ENCODE data around the gene CASZ1. TPM values are rescaled to one million over a fixed set of nuclear protein-coding genes. Genes with fewer than 3 reads are reported as not detected.

The CASZ1 gene
- total RNA-seq, 1 experiment from 2014 or later: 2.3 TPM

DNA sequence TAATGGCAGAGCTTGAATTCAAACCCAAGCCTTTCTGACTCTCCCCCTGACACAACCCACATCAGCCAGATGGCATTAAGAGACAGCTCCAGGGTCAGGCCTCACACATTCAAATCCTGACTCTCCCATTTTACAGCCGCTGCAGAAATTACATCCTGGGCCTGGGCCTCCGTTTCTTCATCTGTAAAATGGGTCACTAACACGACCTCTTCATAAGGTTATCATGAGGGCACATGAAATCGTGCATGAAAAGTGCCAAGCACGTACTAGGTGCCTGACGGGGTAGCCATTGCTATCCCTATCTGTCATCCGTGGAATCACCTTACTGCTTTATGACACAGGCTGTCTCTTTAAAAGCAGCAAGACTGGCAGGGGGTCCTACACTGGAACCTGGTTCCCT, 19.8 kb upstream of the CASZ1 start:
- H3K27ac ChIP-seq: no peak overlapping the region
- no peak for DNase-seq
- H3K4me1 ChIP-seq: no peaks in the 10 kb centered on the region
- peaks cover 35% of the 10 kb centered on the region for H3K27me3 ChIP-seq
- no peaks in the 10 kb centered on the region for H3K9me3 ChIP-seq (replicated peaks)
- H3K36me3 ChIP-seq: no peaks in the 10 kb centered on the region
- H3K4me3 ChIP-seq: no peak overlapping the region

GRCh38 chr1:10815858-10816195, 19.4 kb upstream of the CASZ1 start:
- Histone ChIP-seq H3K36me3 (no peaks in the 10 kb centered on the region), H3K9me3 (replicated peaks) (no peaks in the 10 kb centered on the region), H3K4me1 (no peaks in the 10 kb centered on the region), H3K27ac (no peak overlapping the region), H3K27me3 (peaks cover 35% of the 10 kb centered on the region), H3K4me3 (no peak overlapping the region)
- no peak for DNase-seq

GRCh38 chr1:10814976-10815857, 18.8 kb upstream of the CASZ1 start:
- Histone ChIP-seq H3K27me3 (peaks cover 35% of the 10 kb centered on the region), H3K36me3 (no peaks in the 10 kb centered on the region), H3K9me3 (replicated peaks) (no peaks in the 10 kb centered on the region), H3K27ac (no peak overlapping the region), H3K4me3 (no peak overlapping the region), H3K4me1 (no peaks in the 10 kb centered on the region)
- DNase-seq: no peak

- Histone ChIP-seq H3K36me3 (no peaks in the 10 kb centered on the region), H3K4me1 (no peaks in the 10 kb centered on the region), H3K4me3 (no peak overlapping the region), H3K27ac (no peak overlapping the region), H3K27me3 (peaks cover 35% of the 10 kb centered on the region), H3K9me3 (replicated peaks) (no peaks in the 10 kb centered on the region)
- no peak for DNase-seq
Measured at GRCh38 chr1:10814312-10814711, 17.9 kb upstream of the CASZ1 start.

- H3K27me3 ChIP-seq: peaks cover 35% of the 10 kb centered on the region
- DNase-seq: no peak
- H3K4me3 ChIP-seq: no peak overlapping the region
- H3K4me1 ChIP-seq: no peaks in the 10 kb centered on the region
- no peak overlapping the region for H3K27ac ChIP-seq
- H3K9me3 ChIP-seq (replicated peaks): no peaks in the 10 kb centered on the region
- H3K36me3 ChIP-seq: no peaks in the 10 kb centered on the region
Measured at GRCh38 chr1:10813799-10814198, 17.4 kb upstream of the CASZ1 start.

DNA sequence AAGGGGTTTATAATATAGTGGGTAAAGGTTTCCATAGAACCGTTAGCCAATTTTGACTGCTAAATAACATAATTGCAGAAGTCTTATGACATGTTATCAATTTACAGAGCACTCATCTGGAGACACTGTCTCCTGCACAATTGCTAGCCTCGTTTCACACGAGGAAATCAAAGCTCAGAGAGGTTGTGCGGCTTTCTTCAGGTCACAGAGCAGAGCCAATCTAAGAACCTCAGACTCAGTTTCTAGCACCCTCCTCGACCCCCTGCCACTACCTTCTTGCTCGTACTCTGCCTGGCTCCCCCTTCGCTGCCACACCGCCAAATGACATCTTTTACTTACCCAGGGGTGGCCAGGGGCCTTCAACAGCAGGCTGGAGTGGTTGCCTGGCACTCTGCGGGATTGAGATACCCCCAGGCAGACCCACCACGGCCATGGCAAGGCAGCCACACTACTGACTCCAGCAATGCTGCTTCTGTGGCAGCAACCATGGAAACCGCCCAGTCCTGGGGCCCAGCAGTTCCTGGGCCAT, 16.0 kb upstream of the CASZ1 start:
- no peak overlapping the region for H3K4me3 ChIP-seq
- H3K27me3 ChIP-seq: peaks cover 33% of the 10 kb centered on the region
- H3K4me1 ChIP-seq: no peaks in the 10 kb centered on the region
- no peak overlapping the region for H3K27ac ChIP-seq
- no peak for DNase-seq
- H3K9me3 ChIP-seq (replicated peaks): no peaks in the 10 kb centered on the region
- no peaks in the 10 kb centered on the region for H3K36me3 ChIP-seq

DNA sequence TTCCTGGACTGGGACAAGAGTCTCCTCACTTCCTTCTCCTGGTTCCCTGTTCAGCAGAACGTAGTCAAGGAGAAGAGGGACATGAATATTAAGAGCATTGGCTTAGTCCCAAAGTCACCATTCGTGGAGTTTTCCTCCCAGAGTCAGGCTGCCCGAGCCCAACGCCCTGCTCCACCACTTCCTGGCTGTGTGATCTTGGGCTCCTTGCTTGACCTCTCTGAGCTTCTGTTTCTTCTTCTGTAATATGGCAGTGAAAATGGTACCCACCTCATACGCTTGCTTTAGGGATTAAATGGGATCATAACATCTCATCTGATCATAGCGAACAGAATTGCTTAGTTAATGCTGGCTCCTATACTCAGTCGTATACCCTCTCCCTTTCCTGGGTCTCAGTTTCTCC, 12.0 kb upstream of the CASZ1 start:
- H3K27ac ChIP-seq: no peak overlapping the region
- H3K36me3 ChIP-seq: no peaks in the 10 kb centered on the region
- DNase-seq: no peak
- peaks cover 20% of the 10 kb centered on the region for H3K27me3 ChIP-seq
- H3K9me3 ChIP-seq (replicated peaks): no peaks in the 10 kb centered on the region
- no peaks in the 10 kb centered on the region for H3K4me1 ChIP-seq
- no peak overlapping the region for H3K4me3 ChIP-seq

DNA sequence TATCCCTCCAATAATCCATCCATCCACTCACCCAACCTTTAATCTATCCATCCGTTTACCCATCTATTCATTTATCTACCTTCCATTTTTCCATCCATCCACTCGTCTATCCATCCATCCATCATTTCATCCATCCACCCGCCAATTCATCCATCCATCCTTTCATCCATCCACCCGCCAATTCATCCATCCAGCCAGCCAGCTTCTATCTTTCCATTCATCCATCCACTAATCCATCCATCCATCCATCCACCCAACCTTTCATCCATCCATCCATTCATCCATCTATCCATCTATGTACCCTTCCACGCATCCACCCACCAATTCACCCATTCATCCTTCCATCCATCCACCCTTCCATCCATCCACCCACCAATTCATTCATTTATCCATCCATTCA, 10.5 kb upstream of the CASZ1 start:
- no peak for DNase-seq
- Histone ChIP-seq H3K9me3 (replicated peaks) (no peaks in the 10 kb centered on the region), H3K27me3 (peaks cover 23% of the 10 kb centered on the region), H3K27ac (no peak overlapping the region), H3K36me3 (no peaks in the 10 kb centered on the region), H3K4me1 (no peaks in the 10 kb centered on the region), H3K4me3 (no peak overlapping the region)

DNA sequence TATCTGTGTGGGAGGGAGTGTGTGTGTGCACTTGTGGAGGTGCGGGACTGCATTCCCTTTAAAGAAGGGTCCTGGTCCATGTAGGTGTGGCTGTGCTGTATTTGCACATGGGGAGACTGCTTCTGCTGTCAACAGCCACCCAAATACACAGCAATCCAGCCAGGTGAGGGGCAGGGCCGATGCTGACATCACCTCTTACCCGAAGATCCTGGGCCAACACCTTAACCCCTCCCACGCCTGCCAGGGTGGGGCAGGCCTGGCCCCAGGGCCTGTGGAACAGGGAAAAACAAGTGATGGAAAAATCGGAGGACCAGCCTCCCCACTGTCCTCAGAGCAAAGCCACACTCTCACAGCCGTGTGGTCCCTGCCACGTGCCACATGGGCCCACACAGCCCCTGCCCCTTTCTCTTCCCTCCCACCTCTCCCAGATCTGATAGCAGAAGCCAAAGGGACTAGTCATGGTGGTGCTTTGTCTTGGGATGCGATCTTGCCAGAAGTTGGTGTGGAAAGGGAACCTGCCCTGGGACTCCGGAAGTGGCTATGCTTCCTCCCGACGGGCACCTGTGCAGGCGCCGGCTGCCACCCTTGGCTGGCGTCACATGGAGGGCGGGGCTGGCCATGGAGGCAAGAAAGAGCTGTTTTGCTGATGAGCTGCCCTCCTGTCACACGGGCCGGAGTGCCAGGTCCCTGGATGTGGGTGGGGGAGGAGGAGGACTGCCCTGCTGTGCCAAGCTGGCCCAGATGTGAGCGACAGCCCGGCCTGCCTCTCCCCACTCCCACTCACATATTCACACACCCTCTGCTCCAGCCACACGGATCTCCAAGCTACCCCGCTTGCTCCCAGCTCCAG, 7.8 kb upstream of the CASZ1 start:
- no peak overlapping the region for H3K27ac ChIP-seq
- H3K36me3 ChIP-seq: no peaks in the 10 kb centered on the region
- H3K4me1 ChIP-seq: no peaks in the 10 kb centered on the region
- H3K27me3 ChIP-seq: peaks cover 29% of the 10 kb centered on the region
- no peak overlapping the region for H3K4me3 ChIP-seq
- no peaks in the 10 kb centered on the region for H3K9me3 ChIP-seq (replicated peaks)
- no peak for DNase-seq

DNA sequence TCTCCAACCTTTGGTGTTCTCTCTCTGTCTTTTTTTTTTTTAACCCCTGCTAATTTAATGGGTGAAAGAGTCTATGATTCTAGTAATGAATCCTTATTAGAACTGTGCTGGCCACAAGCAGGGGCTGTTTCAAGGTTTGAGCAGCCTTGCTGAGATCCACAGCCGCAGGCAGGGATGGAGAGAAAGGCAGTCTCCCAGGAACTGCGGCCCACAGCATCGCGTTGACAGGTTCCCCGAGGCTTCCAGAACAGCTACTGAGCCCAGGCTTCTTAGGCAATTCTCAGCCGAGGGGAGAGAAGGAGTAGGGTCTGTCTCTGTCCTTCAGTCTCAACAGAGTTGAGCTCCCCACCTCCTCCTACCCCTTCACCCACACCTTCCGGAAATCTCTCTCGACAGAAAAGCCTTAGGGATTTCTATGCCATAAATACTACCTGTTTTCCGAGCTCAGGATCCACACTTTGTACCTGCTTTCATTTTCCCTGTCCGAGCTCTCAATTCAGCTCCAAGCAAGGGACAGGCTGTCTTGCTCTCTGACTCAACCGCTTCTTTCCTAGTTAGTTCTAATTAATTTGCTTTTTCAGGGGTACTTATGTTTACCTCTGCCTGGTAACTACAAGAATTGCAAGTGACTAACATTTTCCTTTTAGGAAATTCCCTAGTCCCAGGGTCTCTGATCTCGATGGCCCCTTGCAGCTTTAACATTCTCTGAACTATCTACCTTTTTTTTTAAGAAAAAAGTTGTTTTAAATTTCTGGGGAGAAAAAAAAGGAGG, 6.7 kb upstream of the CASZ1 start:
- no peak overlapping the region for H3K27ac ChIP-seq
- no peak for DNase-seq
- no peaks in the 10 kb centered on the region for H3K9me3 ChIP-seq (replicated peaks)
- H3K4me1 ChIP-seq: no peaks in the 10 kb centered on the region
- H3K4me3 ChIP-seq: no peak overlapping the region
- peaks cover 35% of the 10 kb centered on the region for H3K27me3 ChIP-seq
- no peaks in the 10 kb centered on the region for H3K36me3 ChIP-seq

- H3K27ac ChIP-seq: no peak overlapping the region
- no peaks in the 10 kb centered on the region for H3K36me3 ChIP-seq
- 0 out of 2 replicates have a peak, but pooled peaks cover 3% of the 10 kb centered on the region for H3K4me1 ChIP-seq
- no peak for DNase-seq
- H3K9me3 ChIP-seq (replicated peaks): no peaks in the 10 kb centered on the region
- H3K4me3 ChIP-seq: no peak overlapping the region
- peaks cover 38% of the 10 kb centered on the region for H3K27me3 ChIP-seq
Measured at GRCh38 chr1:10800778-10801177, 4.3 kb upstream of the CASZ1 start.

GRCh38 chr1:10799726-10800125, 3.3 kb upstream of the CASZ1 start:
- H3K27me3 ChIP-seq: peaks cover 37% of the 10 kb centered on the region
- H3K4me3 ChIP-seq: no peak overlapping the region
- no peaks in the 10 kb centered on the region for H3K36me3 ChIP-seq
- H3K27ac ChIP-seq: no peak overlapping the region
- 0 out of 2 replicates have a peak, but pooled peaks cover 3% of the 10 kb centered on the region for H3K4me1 ChIP-seq
- H3K9me3 ChIP-seq (replicated peaks): no peaks in the 10 kb centered on the region
- no peak for DNase-seq

DNA sequence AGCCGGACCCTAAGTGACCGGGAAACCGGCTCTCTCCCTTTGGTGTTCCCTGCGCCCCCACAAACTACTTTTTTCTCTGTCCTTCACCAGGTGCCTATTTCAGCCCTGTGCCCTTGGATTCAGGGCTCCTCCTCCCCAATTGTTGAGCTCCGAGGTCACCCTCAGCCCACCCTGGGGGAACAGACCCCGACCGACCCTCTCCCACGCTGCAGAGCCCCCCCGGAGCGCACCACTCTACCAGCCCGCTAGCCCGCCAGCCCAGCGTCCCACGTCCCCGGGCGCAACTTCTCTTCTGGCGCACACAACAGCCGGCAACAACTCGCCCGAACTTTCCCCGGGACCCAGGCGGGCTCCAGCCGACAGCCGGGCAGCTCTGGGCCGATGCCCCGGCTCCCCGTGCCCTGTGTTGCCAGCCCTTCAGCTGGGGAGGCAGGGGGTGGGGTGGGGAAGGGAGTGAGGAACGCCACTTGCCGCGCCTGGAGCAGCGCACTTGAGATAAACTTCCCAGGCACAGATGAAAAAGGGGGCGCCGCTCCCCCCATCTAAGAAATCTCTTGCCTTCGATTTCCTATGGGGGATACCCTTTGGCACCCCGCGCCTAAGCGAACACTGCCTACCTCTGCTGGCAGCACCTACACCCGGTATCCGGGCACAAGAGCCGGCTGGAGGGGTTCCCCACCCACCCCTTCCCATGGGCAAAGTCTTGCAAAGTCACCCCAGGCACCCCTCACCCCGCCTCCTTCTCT, 997 bp downstream of the CASZ1 start:
- Histone ChIP-seq H3K27ac (no peak overlapping the region), H3K9me3 (replicated peaks) (no peaks in the 10 kb centered on the region), H3K4me3 (peak overlapping the region; percentile 59), H3K36me3 (no peaks in the 10 kb centered on the region), H3K4me1 (peaks cover 20% of the 10 kb centered on the region), H3K27me3 (peaks cover 16% of the 10 kb centered on the region)
- peak in 1 of 2 experiments; percentile 47 for DNase-seq

DNA sequence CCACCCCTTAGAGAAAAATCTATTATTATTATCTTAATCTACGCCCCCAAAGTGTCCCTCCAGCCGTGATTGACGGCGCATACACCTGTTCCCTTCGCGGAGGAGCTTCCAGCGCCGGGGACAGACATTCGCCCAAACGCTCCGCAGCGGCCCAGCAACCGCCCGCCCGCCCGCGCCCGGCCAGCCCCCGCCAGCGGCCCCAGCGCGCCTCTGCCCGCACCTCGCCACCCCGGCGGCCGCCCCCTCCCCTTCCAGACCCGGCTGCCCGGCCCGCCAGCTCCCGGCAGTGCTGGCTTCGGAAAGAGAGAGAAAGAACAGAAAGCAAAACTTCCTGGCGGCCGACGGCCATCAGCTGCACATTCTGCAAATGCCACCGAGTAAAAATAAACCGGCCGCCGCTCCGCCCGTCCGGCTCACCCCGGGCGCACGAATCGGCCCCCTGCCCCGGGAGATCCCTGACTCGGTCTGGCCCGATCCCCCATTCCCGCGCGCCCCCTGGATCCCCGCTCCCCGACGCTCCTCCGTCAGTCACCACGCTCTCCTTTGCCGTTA, 1.6 kb downstream of the CASZ1 start:
- H3K27ac ChIP-seq: no peak overlapping the region
- DNase-seq: peak; percentile 65 to 69

More for the DNA sequence above, 1.6 kb downstream of the CASZ1 start:
- peak overlapping the region; percentile 59 for H3K4me3 ChIP-seq
- H3K27me3 ChIP-seq: peaks cover 16% of the 10 kb centered on the region
- no peaks in the 10 kb centered on the region for H3K36me3 ChIP-seq
- H3K4me1 ChIP-seq: peaks cover 20% of the 10 kb centered on the region
- H3K9me3 ChIP-seq (replicated peaks): no peaks in the 10 kb centered on the region

Measured in SJCRH30 (cell line).